ENCODE measurements around the gene PAK1.
A peak's percentile ranks its signal among the peaks of the same experiment; 100 is the strongest.

Gene PAK1

GRCh38 chr11:77435972-77436371 lies 37.9 kb downstream of the PAK1 start:
- DNase-seq: no peak

- no peak for DNase-seq
These were observed 42.1 kb downstream of the PAK1 start for GRCh38 chr11:77431813-77432212.

- DNase-seq: no peak
These were observed 45.3 kb downstream of the PAK1 start for GRCh38 chr11:77428598-77428997.

- no peak for DNase-seq
These were observed 48.5 kb downstream of the PAK1 start for GRCh38 chr11:77425346-77425745.

- no peak for DNase-seq
These were observed 49.2 kb downstream of the PAK1 start for GRCh38 chr11:77424644-77425043.

- no peak for DNase-seq
These were observed 50.3 kb downstream of the PAK1 start for GRCh38 chr11:77423624-77424023.

- DNase-seq: no peak
These were observed 51.2 kb downstream of the PAK1 start for GRCh38 chr11:77422687-77423086.

GRCh38 chr11:77421041-77421723 lies 52.7 kb downstream of the PAK1 start:
- DNase-seq: no peak

GRCh38 chr11:77418971-77419597 lies 54.8 kb downstream of the PAK1 start:
- no peak for DNase-seq

GRCh38 chr11:77418155-77418970 lies 55.5 kb downstream of the PAK1 start:
- no peak for DNase-seq

- DNase-seq: no peak
These were observed 57.5 kb downstream of the PAK1 start for GRCh38 chr11:77416357-77416756.

GRCh38 chr11:77413850-77414460 lies 59.9 kb downstream of the PAK1 start:
- no peak for DNase-seq

- DNase-seq: no peak
These were observed 61.1 kb downstream of the PAK1 start for GRCh38 chr11:77412814-77413213.

GRCh38 chr11:77411717-77412441 lies 62.0 kb downstream of the PAK1 start:
- DNase-seq: no peak

- DNase-seq: no peak
These were observed 62.7 kb downstream of the PAK1 start for GRCh38 chr11:77411137-77411707.

GRCh38 chr11:77410076-77410827 lies 63.6 kb downstream of the PAK1 start:
- DNase-seq: no peak

- no peak for DNase-seq
These were observed 64.8 kb downstream of the PAK1 start for GRCh38 chr11:77409046-77409445.

GRCh38 chr11:77407613-77408012 lies 66.3 kb downstream of the PAK1 start:
- peak; percentile 22 to 26 for DNase-seq

- no peak for DNase-seq
These were observed 67.5 kb downstream of the PAK1 start for GRCh38 chr11:77406396-77406795.

GRCh38 chr11:77403211-77403610 lies 70.7 kb downstream of the PAK1 start:
- no peak for DNase-seq

- no peak for DNase-seq
These were observed 71.7 kb downstream of the PAK1 start for GRCh38 chr11:77402218-77402556.
